ENCODE data around the gene HMOX2.

GRCh38 chr16:4524571-4524970, 48.4 kb downstream of the HMOX2 start:
- no peak for TF ChIP-seq CTCF (IDR thresholded peaks at IDR 0.05)
- TF ChIP-seq POLR2A (IDR thresholded peaks at IDR 0.05): no peak
